ENCODE data around the gene ELOVL2.

The ELOVL2 gene

GRCh38 chr6:10981409-10981808, 62.7 kb downstream of the ELOVL2 start:
- H3K27me3 ChIP-seq (ENCODE audit: insufficient read depth, low read length, poor library complexity): peaks cover 5% of the 10 kb centered on the region
- H3K27ac ChIP-seq (ENCODE audit: low read length): no peak overlapping the region
- H3K4me1 ChIP-seq (ENCODE audit: insufficient read depth, low read length): no peaks in the 10 kb centered on the region
- ATAC-seq (ENCODE audit: insufficient read depth, low read depth): no peak
- TF ChIP-seq EZH2 (IDR thresholded peaks at IDR 0.05; ENCODE audit: borderline replicate concordance, low read depth, low read length, severe bottlenecking) (no peak), CTCF (IDR thresholded peaks at IDR 0.05; ENCODE audit: borderline replicate concordance, extremely low read depth, low read length, poor library complexity, severe bottlenecking) (no peak)
- H3K36me3 ChIP-seq (ENCODE audit: insufficient read depth, low read length): no peaks in the 10 kb centered on the region
- no peak overlapping the region for H3K9ac ChIP-seq (ENCODE audit: low read depth, low read length)
- H3K79me2 ChIP-seq (ENCODE audit: insufficient read depth, low read length): no peaks in the 10 kb centered on the region
- H3K4me2 ChIP-seq (ENCODE audit: insufficient read depth, low read length): no peak overlapping the region
- no peak for DNase-seq
- H3K4me3 ChIP-seq (ENCODE audit: low read depth in 1 of 2, low read length in 2 of 2): no peak overlapping the region
- H3K9me3 ChIP-seq (ENCODE audit: insufficient read depth, low read length, severe bottlenecking): no peaks in the 10 kb centered on the region
- no peak overlapping the region for H2AFZ ChIP-seq (ENCODE audit: low read depth, low read length)
- H4K20me1 ChIP-seq (ENCODE audit: insufficient read depth, low read length): no peaks in the 10 kb centered on the region

GRCh38 chr6:10979603-10980002, 64.5 kb downstream of the ELOVL2 start:
- H3K36me3 ChIP-seq (ENCODE audit: insufficient read depth, low read length): no peaks in the 10 kb centered on the region
- no peak for DNase-seq
- no peak overlapping the region for H3K27ac ChIP-seq (ENCODE audit: low read length)
- no peaks in the 10 kb centered on the region for H3K9me3 ChIP-seq (ENCODE audit: insufficient read depth, low read length, severe bottlenecking)
- H3K4me3 ChIP-seq (ENCODE audit: low read depth in 1 of 2, low read length in 2 of 2): no peak overlapping the region
- no peak overlapping the region for H2AFZ ChIP-seq (ENCODE audit: low read depth, low read length)
- H3K4me1 ChIP-seq (ENCODE audit: insufficient read depth, low read length): no peaks in the 10 kb centered on the region
- no peak for ATAC-seq (ENCODE audit: insufficient read depth, low read depth)
- TF ChIP-seq CTCF (IDR thresholded peaks at IDR 0.05; ENCODE audit: borderline replicate concordance, extremely low read depth, low read length, poor library complexity, severe bottlenecking) (no peak), EZH2 (IDR thresholded peaks at IDR 0.05; ENCODE audit: borderline replicate concordance, low read depth, low read length, severe bottlenecking) (no peak)
- no peaks in the 10 kb centered on the region for H4K20me1 ChIP-seq (ENCODE audit: insufficient read depth, low read length)
- H3K27me3 ChIP-seq (ENCODE audit: insufficient read depth, low read length, poor library complexity): peaks cover 5% of the 10 kb centered on the region
- H3K79me2 ChIP-seq (ENCODE audit: insufficient read depth, low read length): no peaks in the 10 kb centered on the region
- H3K4me2 ChIP-seq (ENCODE audit: insufficient read depth, low read length): no peak overlapping the region
- no peak overlapping the region for H3K9ac ChIP-seq (ENCODE audit: low read depth, low read length)

DNA sequence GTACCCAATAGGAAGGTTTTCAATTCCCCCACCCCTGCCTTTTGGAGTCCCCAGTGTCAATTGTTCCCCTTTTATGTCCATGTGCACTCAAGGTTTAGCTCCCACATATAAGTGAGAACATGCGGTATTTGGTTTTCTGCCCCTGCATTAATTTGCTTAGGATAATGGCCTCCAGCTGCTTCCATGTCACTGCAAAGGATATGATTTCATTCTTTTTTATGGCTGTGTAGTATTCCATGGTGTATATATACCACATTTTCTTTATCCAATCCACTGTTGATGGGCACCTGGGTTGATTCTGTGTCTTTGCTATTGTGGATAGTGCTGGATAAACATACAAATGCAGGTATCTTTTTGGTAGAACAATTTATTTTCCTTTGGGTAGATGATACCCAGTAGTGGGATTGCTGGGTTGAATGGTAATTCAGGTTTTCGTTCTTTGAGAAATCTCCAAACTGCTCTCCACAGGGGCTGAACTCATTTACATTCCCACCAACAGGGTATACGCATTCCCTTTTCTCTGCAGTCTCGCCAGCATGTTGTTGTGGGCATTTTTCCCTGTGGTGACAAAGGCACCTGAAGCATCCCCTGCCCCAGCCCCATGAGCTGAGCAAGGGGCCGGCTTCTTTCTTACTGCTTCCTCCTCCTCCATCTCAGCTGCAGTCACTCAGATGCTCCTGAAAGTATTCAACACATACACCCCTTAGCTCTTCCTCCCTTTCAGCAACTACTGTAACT, 66.7 kb downstream of the ELOVL2 start:
- no peak for DNase-seq
- Histone ChIP-seq H3K27ac (ENCODE audit: low read length) (no peak overlapping the region), H3K79me2 (ENCODE audit: insufficient read depth, low read length) (no peaks in the 10 kb centered on the region)

More for the DNA sequence above, 66.7 kb downstream of the ELOVL2 start:
- peaks cover 5% of the 10 kb centered on the region for H3K27me3 ChIP-seq (ENCODE audit: insufficient read depth, low read length, poor library complexity)
- no peaks in the 10 kb centered on the region for H3K9me3 ChIP-seq (ENCODE audit: insufficient read depth, low read length, severe bottlenecking)
- H3K4me1 ChIP-seq (ENCODE audit: insufficient read depth, low read length): no peaks in the 10 kb centered on the region
- ATAC-seq (ENCODE audit: insufficient read depth, low read depth): no peak
- H3K4me2 ChIP-seq (ENCODE audit: insufficient read depth, low read length): no peak overlapping the region
- no peak overlapping the region for H3K4me3 ChIP-seq (ENCODE audit: low read depth in 1 of 2, low read length in 2 of 2)
- H3K36me3 ChIP-seq (ENCODE audit: insufficient read depth, low read length): no peaks in the 10 kb centered on the region
- TF ChIP-seq EZH2 (IDR thresholded peaks at IDR 0.05; ENCODE audit: borderline replicate concordance, low read depth, low read length, severe bottlenecking): no peak
- no peak for TF ChIP-seq CTCF (IDR thresholded peaks at IDR 0.05; ENCODE audit: borderline replicate concordance, extremely low read depth, low read length, poor library complexity, severe bottlenecking)
- no peaks in the 10 kb centered on the region for H4K20me1 ChIP-seq (ENCODE audit: insufficient read depth, low read length)
- no peak overlapping the region for H3K9ac ChIP-seq (ENCODE audit: low read depth, low read length)
- no peak overlapping the region for H2AFZ ChIP-seq (ENCODE audit: low read depth, low read length)

Measured in DND-41 (cell line).